Right atrium auricular region (tissue), 2 donors: ENCODE measurements around the gene SAMD4B. TPM values are rescaled to one million over a fixed set of nuclear protein-coding genes. Genes with fewer than 3 reads are reported as not detected.
A peak's percentile ranks its signal among the peaks of the same experiment; 100 is the strongest.

Experiments
- DNase-seq: peaks from one replicate; pipeline ENCODE4 v3.0.0-alpha.2; 2019; ENCODE audit warnings: low spot score
- H3K27ac ChIP-seq, 2 donors: fragments of 200-600 bp; sonication (generic); 1 replicate in 1 of 2; 2 replicates in 1 of 2; pipeline ENCODE4 v1.5.1; 2016 to 2019
- H3K27me3 ChIP-seq, 2 donors: fragments of 200-600 bp; sonication (generic); one replicate each; pipeline versions ENCODE4 v1.5.1 to v1.6.0; 2017 to 2019
- H3K36me3 ChIP-seq: fragments of 200-600 bp; sonication (generic); one replicate; pipeline ENCODE4 v1.5.1; 2016
- H3K4me1 ChIP-seq, 2 donors: fragments of 200-600 bp; sonication (generic); one replicate each; pipeline versions ENCODE4 v1.5.1 to v1.6.0; 2017 to 2019
- H3K4me3 ChIP-seq, 2 donors: fragments of 200-600 bp; sonication (generic); 1 replicate in 1 of 2; 2 replicates in 1 of 2; pipeline ENCODE4 v1.5.1; 2017 to 2019; ENCODE audit warnings: mild to moderate bottlenecking in 1 of 2, moderate library complexity in 1 of 2
- H3K9me3 ChIP-seq, 2 donors: fragments of 200-600 bp; sonication (generic); one replicate each; pipeline ENCODE4 v1.5.1; 2019
- CTCF ChIP-seq, 2 donors: fragments of 200-600 bp; sonication (generic); IDR thresholded peaks; one replicate each; pipeline ENCODE4 v1.5.1; 2019; ENCODE audit warnings: antibody characterized with exemption in 2 of 2
- total RNA-seq, 2 donors: library from RNA; depleted of rRNA; stranded (reverse); fragments of >200 nt; gene quantifications; one replicate each; pipeline ENCODE4 v1.1.0, GENCODE V29; 2016

SAMD4B gene
- total RNA-seq, 2 donors from 2014 or later, result 48.5 to 97.6 TPM

- Histone ChIP-seq H3K4me3 (peak within 1 kb of the TSS; percentile 88 to 98), H3K27me3 (no peaks in the 10 kb centered on the region), H3K27ac (peak within 1 kb of the TSS; percentile 95 to 99), H3K4me1 (peaks cover 0 to 19% of the 10 kb centered on the region in 2 donors), H3K9me3 (no peaks in the 10 kb centered on the region), H3K36me3 (peaks cover 51% of the 10 kb centered on the region)
- no peak for TF ChIP-seq CTCF (IDR thresholded peaks at IDR 0.05)
- DNase-seq, result peak; percentile 99
These were observed 48.7 kb downstream of the SAMD4B start, which contains the start of the genes MED29 and PAF1 for GRCh38 chr19:39390751-39391437. Gene MED29, plus strand, starts transcription at chr19:39391378. Its CDS starts 45 bp downstream, at chr19:39391423. Gene PAF1, minus strand, starts transcription at chr19:39391106. Its CDS starts 242 bp downstream, at chr19:39390864.

- Histone ChIP-seq H3K36me3 (peaks cover 13% of the 10 kb centered on the region), H3K4me1 (peaks cover 0 to 41% of the 10 kb centered on the region in 2 donors)
- peak; percentile 92 for DNase-seq
These were observed 55.4 kb downstream of the SAMD4B start for GRCh38 chr19:39397360-39398296.

GRCh38 chr19:39398297-39398864 lies 56.2 kb downstream of the SAMD4B start:
- H3K9me3 ChIP-seq, result no peaks in the 10 kb centered on the region
- no peak for TF ChIP-seq CTCF (IDR thresholded peaks at IDR 0.05)
- peak; percentile 91 for DNase-seq
- H3K4me3 ChIP-seq, result no peak overlapping the region
- H3K36me3 ChIP-seq, result peaks cover 9% of the 10 kb centered on the region
- no peaks in the 10 kb centered on the region for H3K27me3 ChIP-seq
- H3K27ac ChIP-seq, result peak overlapping the region; percentile 83 to 85
- H3K4me1 ChIP-seq, result peaks cover 0 to 48% of the 10 kb centered on the region in 2 donors

More at GRCh38 chr19:39397360-39398296, 55.4 kb downstream of the SAMD4B start:
- Histone ChIP-seq H3K9me3 (no peaks in the 10 kb centered on the region), H3K27ac (peak overlapping the region; percentile 83 to 85), H3K4me3 (no peak overlapping the region), H3K27me3 (no peaks in the 10 kb centered on the region)
- TF ChIP-seq CTCF (IDR thresholded peaks at IDR 0.05), result peak; percentile 80 to 99

GRCh38 chr19:39399668-39400050 lies 57.4 kb downstream of the SAMD4B start:
- peaks cover 0 to 56% of the 10 kb centered on the region in 2 donors for H3K4me1 ChIP-seq
- no peaks in the 10 kb centered on the region for H3K36me3 ChIP-seq
- no peaks in the 10 kb centered on the region for H3K27me3 ChIP-seq
- TF ChIP-seq CTCF (IDR thresholded peaks at IDR 0.05), result no peak
- H3K4me3 ChIP-seq, result no peak overlapping the region
- DNase-seq, result no peak
- no peaks in the 10 kb centered on the region for H3K9me3 ChIP-seq
- H3K27ac ChIP-seq, result peak overlapping the region; percentile 83 to 85

- H3K36me3 ChIP-seq, result no peaks in the 10 kb centered on the region
- TF ChIP-seq CTCF (IDR thresholded peaks at IDR 0.05), result no peak
- DNase-seq, result no peak
- H3K9me3 ChIP-seq, result no peaks in the 10 kb centered on the region
- H3K4me3 ChIP-seq, result no peak overlapping the region
- peak overlapping the region in 1 of 2 donors; percentile 83 for H3K27ac ChIP-seq
- H3K4me1 ChIP-seq, result peaks cover 0 to 59% of the 10 kb centered on the region in 2 donors
- H3K27me3 ChIP-seq, result no peaks in the 10 kb centered on the region
These were observed 57.8 kb downstream of the SAMD4B start for GRCh38 chr19:39400061-39400460.
